GM12878 (cell line): ENCODE measurements around the gene NT5C. TPM values are rescaled to one million over a fixed set of nuclear protein-coding genes. Genes with fewer than 3 reads are reported as not detected.

Experiments used
- ATAC-seq: fragments of 200-7000 bp; cut with Tn5 transposase; 3 replicates; pipeline ENCODE4 v1.9.1; 2020; ENCODE audit warnings: mild to moderate bottlenecking, moderate library complexity
- BruUV-seq: library from RNA; stranded (reverse); fragments of 400-500 nt; replicated peaks from 2 replicates; lab custom pipeline; 2021; lab: Mats Ljungman, UMichigan
- CTCF ChIA-PET: fragments of 300-600 bp; sonication (Branson Sonifier 250); formaldehyde crosslinking; extraction: SDS; loops from one replicate; lab custom pipeline; 2021; ENCODE audit warnings: inconsistent platforms; lab: Yijun Ruan, JAX
- POLR2A ChIA-PET: fragments of 350-600 bp; formaldehyde crosslinking; extraction: SDS; loops from one replicate; lab custom pipeline; 2021; ENCODE audit warnings: inconsistent platforms; lab: Charles Lee
- RAD21 ChIA-PET: fragments of 300-600 bp; sonication (Branson Sonifier 250); formaldehyde crosslinking; loops from one replicate; lab custom pipeline; 2023; ENCODE audit warnings: antibody characterized with exemption; ENCODE audit not compliant: unreplicated experiment; lab: Charles Lee
- SMC1A ChIA-PET: fragments of 300-600 bp; sonication (Branson Sonifier 250); formaldehyde crosslinking; loops from one replicate; lab custom pipeline; 2023; ENCODE audit not compliant: unreplicated experiment, uncharacterized antibody; lab: Charles Lee
- DNase-seq: peaks from one replicate; pipeline ENCODE4 v3.0.0-alpha.2; 2011; ENCODE audit warnings: low read depth, low spot score
- FAIRE-seq: peaks from 3 replicates; lab custom pipeline; 2011; peaks lifted over from hg19 to GRCh38; lab: Jason Lieb, UNC
- H2AFZ ChIP-seq: 2 replicates; pipeline ENCODE4 v1.6.0; 2011; ENCODE audit warnings: low read depth, low read length, control low read depth; ENCODE audit not compliant: control insufficient read depth
- H3K27ac ChIP-seq: 2 replicates; pipeline ENCODE4 v1.5.1; 2011; ENCODE audit warnings: control low read depth; ENCODE audit not compliant: control insufficient read depth, insufficient read depth
- H3K27me3 ChIP-seq, 2 experiments: replicated peaks in 1 of 2; 2 replicates each; pipeline versions ENCODE4 v1.6.0 to v1.6.1; 2011; ENCODE audit warnings: low read length in 1 of 2; ENCODE audit not compliant: control insufficient read depth in 2 of 2, insufficient read depth in 2 of 2
- H3K36me3 ChIP-seq, 2 experiments: 2 replicates each; pipeline ENCODE4 v1.5.1; 2011; ENCODE audit warnings: low read length in 1 of 2; ENCODE audit not compliant: control insufficient read depth in 2 of 2, insufficient read depth in 2 of 2
- H3K4me1 ChIP-seq: 2 replicates; pipeline ENCODE4 v1.6.1; 2011; ENCODE audit warnings: mild to moderate bottlenecking, low read length, moderate library complexity, mixed read lengths; ENCODE audit not compliant: control insufficient read depth, insufficient read depth
- H3K4me2 ChIP-seq: 2 replicates; pipeline ENCODE4 v1.6.0; 2011; ENCODE audit warnings: control low read depth; ENCODE audit not compliant: control insufficient read depth, insufficient read depth
- H3K4me3 ChIP-seq: fragments of 200-600 bp; sonication (generic); 2 replicates; pipeline ENCODE4 v1.5.1; 2016
- H3K79me2 ChIP-seq: 2 replicates; pipeline ENCODE4 v1.6.0; 2011; ENCODE audit warnings: low read length; ENCODE audit not compliant: control insufficient read depth, insufficient read depth
- H3K9ac ChIP-seq: 2 replicates; pipeline ENCODE4 v1.8.0; 2011; ENCODE audit warnings: low read length, control low read depth, mixed read lengths; ENCODE audit not compliant: control insufficient read depth, insufficient read depth
- H3K9me3 ChIP-seq: replicated peaks from 3 replicates; pipeline ENCODE4 v1.5.1; 2011; ENCODE audit warnings: mild to moderate bottlenecking, low read length; ENCODE audit not compliant: control insufficient read depth, insufficient read depth
- H4K20me1 ChIP-seq: 2 replicates; pipeline ENCODE4 v1.6.0; 2011; ENCODE audit not compliant: control insufficient read depth, insufficient read depth
- BCL3 ChIP-seq: IDR thresholded peaks from 2 replicates; pipeline ENCODE4 v1.6.1; 2011; ENCODE audit warnings: borderline replicate concordance, low read depth, mild to moderate bottlenecking, moderate library complexity, low read length; ENCODE audit not compliant: insufficient read depth, poor library complexity, severe bottlenecking
- BHLHE40 ChIP-seq, 2 experiments: fragments of 450-650 bp in 1 of 2; IDR thresholded peaks; 2 replicates each; pipeline ENCODE4 v1.6.1; 2011 to 2017; ENCODE audit warnings: low read depth in 2 of 2, borderline replicate concordance in 1 of 2, improper control_type of control experiment in 1 of 2, low read length in 1 of 2, mild to moderate bottlenecking in 1 of 2
- DPF2 ChIP-seq: fragments of 450-650 bp; IDR thresholded peaks from 2 replicates; pipeline ENCODE4 v1.6.1; 2017; ENCODE audit warnings: mild to moderate bottlenecking
- POLR2A ChIP-seq: IDR thresholded peaks from 2 replicates; pipeline ENCODE4 v1.6.1; 2011; ENCODE audit warnings: low read depth, mild to moderate bottlenecking, low read length
- SPI1 ChIP-seq: IDR thresholded peaks from 2 replicates; pipeline ENCODE4 v1.6.1; 2011; ENCODE audit warnings: low read depth, mild to moderate bottlenecking, low read length, moderate library complexity, borderline replicate concordance; ENCODE audit not compliant: insufficient read depth
- WGBS: methylation state at CpG from one replicate; pipeline ENCODE4 v1.1.6; 2016; ENCODE audit warnings: low lambda C conversion rate; ENCODE audit not compliant: insufficient replicate concordance, insufficient coverage; ENCODE audit errors: missing lambda C conversion rate; 5-methylcytosine and 5-hydroxymethylcytosine counted together
- in situ Hi-C: fragments of 300-500 bp; cut with MboI; formaldehyde crosslinking; loops from 9 replicates; pipeline ENCODE4 v1.14.3; 2018; ENCODE audit warnings: mixed read lengths
- intact Hi-C: fragments of 100-400 bp; cut with micrococcal nuclease; formaldehyde crosslinking; loops from one replicate; pipeline ENCODE4 v1.14.2; 2022; ENCODE audit not compliant: unreplicated experiment
- polyA plus RNA-seq, 11 experiments: library from polyadenylated mRNA; depleted of rRNA in 4 of 11; unstranded in 6 of 11; stranded (reverse) in 5 of 11; fragments of >200 nt; fragmentation: Nextera tagmentation in 4 of 11; fragmentation: Illumina TruSeq in 1 of 11; extraction: Ambion mirVana in 4 of 11; extraction: Trizol in 1 of 11; gene quantifications; 1 replicate in 1 of 11; 2 replicates in 10 of 11; pipeline versions ENCODE4 v1.2.1 to v1.2.3, GENCODE V29; 2011 to 2016; ENCODE audit warnings: inconsistent platforms in 2 of 11, missing spikeins in 2 of 11, low read depth in 1 of 11
- total RNA-seq, 4 experiments: library from RNA; depleted of rRNA in 3 of 4; stranded (reverse); fragments of >200 nt in 3 of 4; fragmentation: Illumina TruSeq in 1 of 4; extraction: Trizol in 1 of 4; gene quantifications; 2 replicates each; pipeline versions ENCODE4 v1.2.1 to v1.2.3, GENCODE V29; 2013 to 2021

NT5C gene
- total and polyA plus RNA-seq, 10 of the 15 experiments (the other 5 are each of a cell fraction or from before 2014, with no cell fraction given), result 3.7 to 158 (median 63.9) TPM

- Histone ChIP-seq H3K4me1 (peaks cover 18% of the 10 kb centered on the region), H3K9ac (no peak overlapping the region), H3K4me2 (0 out of 2 replicates have a peak overlapping the region, but pooled peaks have one; percentile 22), H4K20me1 (no peaks in the 10 kb centered on the region), H3K79me2 (peaks cover 8% of the 10 kb centered on the region), H3K36me3 (peaks cover 3 to 4% of the 10 kb centered on the region in 2 experiments; a peak in 3 of 4 replicates), H2AFZ (no peak overlapping the region), H3K27ac (peak overlapping the region; percentile 25; the same call in 1 of the 2 replicates), H3K27me3 (no peaks in the 10 kb centered on the region), H3K9me3 (no peaks in the 10 kb centered on the region), H3K4me3 (no peak overlapping the region)
- intact Hi-C loops (loop anchor here (5.0 kb wide), 1 partner anchor 164 kb away; no protein-coding TSS in a partner anchor), in situ Hi-C loops (no loop called here)
- DNase-seq (no peak), ATAC-seq (peak; percentile 53), FAIRE-seq (peak; percentile 18)
- no TSS peak for BruUV-seq
- CTCF ChIA-PET, result interaction anchor here (1.1 to 2.8 kb wide), 4 partner anchors 9 to 164 kb away, joined by 3 to 14 read pairs (median 6); no protein-coding TSS in a partner anchor
- TF ChIP-seq BHLHE40 (IDR thresholded peaks at IDR 0.05; ENCODE audit: borderline replicate concordance in 1 of 2, low read depth in 2 of 2, low read length in 1 of 2) (peak in 1 of 2 experiments; percentile 21; a peak in 1 of 4 replicates), DPF2 (no peak), SPI1 (0 out of 2 replicates have a peak, but pooled peaks have one; percentile 33), POLR2A (peak; percentile 47; the same call in 1 of the 2 replicates)
- SMC1A ChIA-PET, result interaction anchor here (1.3 to 2.3 kb wide), 3 partner anchors 10 to 76 kb away, joined by 3 to 8 read pairs (median 3); no protein-coding TSS in a partner anchor
- POLR2A ChIA-PET, result interaction anchor here (1.2 to 1.8 kb wide), 3 partner anchors 10 to 76 kb away, joined by 5 to 8 read pairs (median 6); no protein-coding TSS in a partner anchor
- 3% methylated on average over 3 of the region's 3 CpGs for WGBS
- RAD21 ChIA-PET, result interaction anchor here (1.0 to 2.3 kb wide), 5 partner anchors 9 to 165 kb away, joined by 4 to 13 read pairs (median 6); no protein-coding TSS in a partner anchor
Measured at GRCh38 chr17:75125984-75126383, 5.6 kb downstream of the NT5C start.

GRCh38 chr17:75124819-75125162 is 6.8 kb downstream of the NT5C start:
- H3K27ac ChIP-seq, result no peak overlapping the region
- H3K9ac ChIP-seq, result no peak overlapping the region

More at GRCh38 chr17:75124819-75125162, 6.8 kb downstream of the NT5C start:
- in situ Hi-C loops, result no loop called here
- Histone ChIP-seq H3K79me2 (no peaks in the 10 kb centered on the region; the same call in 1 of the 2 replicates), H3K4me2 (no peak overlapping the region), H3K4me1 (peaks cover 10% of the 10 kb centered on the region), H3K4me3 (no peak overlapping the region), H4K20me1 (no peaks in the 10 kb centered on the region), H3K27me3 (no peaks in the 10 kb centered on the region), H3K9me3 (no peaks in the 10 kb centered on the region), H2AFZ (no peak overlapping the region), H3K36me3 (peaks cover 3% of the 10 kb centered on the region in 2 experiments; a peak in 3 of 4 replicates)
- ChIA-PET RAD21 (interaction anchor here (1.0 to 2.3 kb wide), 3 partner anchors 11 to 163 kb away, joined by 3 to 13 read pairs (median 3); partner anchors contain the start of gene SLC16A5), POLR2A (no interaction called here), CTCF (interaction anchor here (1.6 kb wide), 1 partner anchor 11 kb away, joined by 10 read pairs; no protein-coding TSS in a partner anchor), SMC1A (interaction anchor here (0.7 kb wide), 1 partner anchor 11 kb away, joined by 4 read pairs; no protein-coding TSS in a partner anchor)
- ATAC-seq, result no peak
- FAIRE-seq, result no peak
- TF ChIP-seq POLR2A, result peak; percentile 37; the same call in 1 of the 2 replicates
- TF ChIP-seq BCL3, result no peak
- intact Hi-C loops, result loop anchor here (5.0 kb wide), 1 partner anchor 162 kb away; no protein-coding TSS in a partner anchor
- no TSS peak for BruUV-seq
- WGBS, result 70% methylated on average over 4 of the region's 4 CpGs
- DNase-seq, result no peak
